IMR-90 (cell line): ENCODE results near the gene ARHGAP21. TPM values are rescaled to one million over a fixed set of nuclear protein-coding genes. Genes with fewer than 3 reads are reported as not detected.

ENCODE experiments used
- ATAC-seq: fragments of 200-7000 bp; cut with Tn5 transposase; 2 replicates; pipeline ENCODE4 v1.9.1; 2020; ENCODE audit warnings: low read depth, mild to moderate bottlenecking, moderate library complexity
- BruUV-seq: library from RNA; stranded (reverse); fragments of 400-500 nt; replicated peaks from 2 replicates; lab custom pipeline; 2021; lab: Mats Ljungman, UMichigan
- CTCF ChIA-PET: fragments of 300-600 bp; formaldehyde crosslinking; extraction: SDS; loops from one replicate; lab custom pipeline; 2021; ENCODE audit warnings: antibody characterized with exemption; lab: Yijun Ruan, JAX
- POLR2A ChIA-PET: fragments of 300-600 bp; sonication (Branson Sonifier 250); formaldehyde crosslinking; loops from one replicate; lab custom pipeline; 2022; ENCODE audit warnings: antibody characterized with exemption; ENCODE audit not compliant: unreplicated experiment; lab: Charles Lee
- DNase-seq: peaks from one replicate; pipeline ENCODE4 v3.0.0; 2013
- H2AFZ ChIP-seq: replicated peaks from 2 replicates; pipeline ENCODE3; 2013; ENCODE audit warnings: low read length, mild to moderate bottlenecking; ENCODE audit not compliant: poor library complexity
- H2AK5ac ChIP-seq: 2 replicates; pipeline ENCODE4 v1.6.1; 2013; ENCODE audit warnings: low read depth, low read length, inconsistent platforms
- H2AK9ac ChIP-seq: replicated peaks from 2 replicates; pipeline ENCODE3; 2013; ENCODE audit warnings: mild to moderate bottlenecking, low read depth, low read length, moderate library complexity; ENCODE audit not compliant: poor library complexity
- H2BK120ac ChIP-seq: 2 replicates; pipeline ENCODE4 v1.6.1; 2013; ENCODE audit warnings: low read depth, low read length, inconsistent platforms
- H2BK15ac ChIP-seq: 3 replicates; pipeline ENCODE4 v1.6.1; 2013; ENCODE audit warnings: low read depth, low read length, inconsistent platforms
- H2BK20ac ChIP-seq: 2 replicates; pipeline ENCODE4 v1.6.1; 2013; ENCODE audit warnings: low read depth, mild to moderate bottlenecking, inconsistent platforms, low read length, moderate library complexity
- H2BK5ac ChIP-seq: 2 replicates; pipeline ENCODE4 v1.6.1; 2013; ENCODE audit warnings: mild to moderate bottlenecking, low read depth, low read length, inconsistent platforms; ENCODE audit not compliant: poor library complexity, severe bottlenecking
- H3K14ac ChIP-seq: replicated peaks from 2 replicates; pipeline ENCODE4 v1.6.1; 2013; ENCODE audit warnings: low read depth, low read length, inconsistent platforms
- H3K18ac ChIP-seq: 2 replicates; pipeline ENCODE4 v1.6.1; 2013; ENCODE audit warnings: low read depth, low read length, control low read depth
- H3K23ac ChIP-seq: 2 replicates; pipeline ENCODE4 v1.6.1; 2013; ENCODE audit warnings: low read depth, low read length, inconsistent platforms
- H3K27ac ChIP-seq: 2 replicates; pipeline ENCODE4 v1.5.1; 2013; ENCODE audit warnings: mild to moderate bottlenecking, control low read depth, low read length; ENCODE audit not compliant: insufficient read depth
- H3K27me3 ChIP-seq: 2 replicates; pipeline ENCODE4 v1.6.1; 2013; ENCODE audit warnings: low read length; ENCODE audit not compliant: control insufficient read depth, insufficient read depth
- H3K36me3 ChIP-seq: 2 replicates; pipeline ENCODE4 v1.6.1; 2013; ENCODE audit warnings: low read length, mixed read lengths; ENCODE audit not compliant: control insufficient read depth, insufficient read depth
- H3K4ac ChIP-seq: 2 replicates; pipeline ENCODE4 v1.6.1; 2013; ENCODE audit warnings: low read depth, low read length, inconsistent platforms
- H3K4me1 ChIP-seq: 2 replicates; pipeline ENCODE4 v1.6.1; 2013; ENCODE audit warnings: low read length, mixed read lengths; ENCODE audit not compliant: control insufficient read depth, insufficient read depth
- H3K4me2 ChIP-seq: 2 replicates; pipeline ENCODE4 v1.6.1; 2013; ENCODE audit warnings: low read depth, mild to moderate bottlenecking, control low read depth, low read length, moderate library complexity
- H3K4me3 ChIP-seq: 2 replicates; pipeline ENCODE4 v1.5.1; 2013; ENCODE audit warnings: low read depth, mild to moderate bottlenecking, control low read depth, low read length, moderate library complexity; ENCODE audit not compliant: insufficient read depth
- H3K56ac ChIP-seq: 2 replicates; pipeline ENCODE4 v1.6.1; 2013; ENCODE audit warnings: low read length, inconsistent platforms; ENCODE audit not compliant: insufficient read depth; ENCODE audit errors: extremely low read depth
- H3K79me1 ChIP-seq, 2 experiments: 2 replicates each; pipeline ENCODE4 v1.6.1; 2013; ENCODE audit warnings: low read length in 2 of 2, inconsistent platforms in 1 of 2, low read depth in 1 of 2
- H3K9ac ChIP-seq: 2 replicates; pipeline ENCODE4 v1.6.1; 2013; ENCODE audit warnings: low read depth, low read length, control low read depth
- H3K9me1 ChIP-seq: 2 replicates; pipeline ENCODE4 v1.6.1; 2013; ENCODE audit warnings: low read length, inconsistent platforms; ENCODE audit not compliant: insufficient read depth
- H3K9me3 ChIP-seq: 2 replicates; pipeline ENCODE4 v1.6.1; 2013; ENCODE audit warnings: low read length; ENCODE audit not compliant: control insufficient read depth, insufficient read depth
- H4K20me1 ChIP-seq: 2 replicates; pipeline ENCODE4 v1.6.1; 2013; ENCODE audit warnings: low read length, inconsistent platforms; ENCODE audit not compliant: insufficient read depth
- H4K5ac ChIP-seq: 2 replicates; pipeline ENCODE4 v1.6.1; 2013; ENCODE audit warnings: mild to moderate bottlenecking, low read depth, low read length, control low read depth
- H4K8ac ChIP-seq, 2 experiments: 2 replicates each; pipeline ENCODE4 v1.6.1; 2013; ENCODE audit warnings: low read depth in 2 of 2, low read length in 2 of 2, control low read depth in 1 of 2, inconsistent platforms in 1 of 2
- H4K91ac ChIP-seq: 2 replicates; pipeline ENCODE4 v1.6.1; 2013; ENCODE audit warnings: low read depth, low read length, inconsistent platforms; ENCODE audit not compliant: insufficient read depth
- BHLHE40 ChIP-seq: fragments of 150-350 bp; IDR thresholded peaks from 2 replicates; pipeline ENCODE4 v1.6.1; 2016; ENCODE audit warnings: mild to moderate bottlenecking, low read depth, low read length
- CEBPB ChIP-seq: IDR thresholded peaks from 2 replicates; pipeline ENCODE4 v1.6.1; 2012; ENCODE audit warnings: low read depth, low read length, improper control_type of control experiment
- CHD1 ChIP-seq: IDR thresholded peaks from 2 replicates; pipeline ENCODE4 v1.6.1; 2012; ENCODE audit warnings: low read depth, low read length, improper control_type of control experiment
- FOS ChIP-seq: fragments of 150-350 bp; IDR thresholded peaks from 2 replicates; pipeline ENCODE4 v1.6.1; 2016; ENCODE audit warnings: low read depth, low read length
- MAFK ChIP-seq: IDR thresholded peaks from 2 replicates; pipeline ENCODE4 v1.6.1; 2012; ENCODE audit warnings: low read depth, low read length, improper control_type of control experiment
- MAZ ChIP-seq: IDR thresholded peaks from 2 replicates; pipeline ENCODE4 v1.6.1; 2012; ENCODE audit warnings: low read depth, mild to moderate bottlenecking, low read length, improper control_type of control experiment, moderate library complexity, borderline replicate concordance
- MXI1 ChIP-seq: IDR thresholded peaks from 2 replicates; pipeline ENCODE4 v1.6.1; 2012; ENCODE audit warnings: low read depth, mild to moderate bottlenecking, low read length, moderate library complexity, borderline replicate concordance
- NFE2L2 ChIP-seq: fragments of 150-350 bp; IDR thresholded peaks from 2 replicates; pipeline ENCODE4 v1.6.1; 2016; ENCODE audit warnings: low read depth, mild to moderate bottlenecking, low read length
- POLR2A ChIP-seq: IDR thresholded peaks from 2 replicates; pipeline ENCODE4 v1.6.1; 2012; ENCODE audit warnings: mild to moderate bottlenecking, low read depth, low read length
- RAD21 ChIP-seq: IDR thresholded peaks from 2 replicates; pipeline ENCODE4 v1.6.1; 2012; ENCODE audit warnings: low read length, improper control_type of control experiment
- RCOR1 ChIP-seq: IDR thresholded peaks from 2 replicates; pipeline ENCODE4 v1.6.1; 2012; ENCODE audit warnings: mild to moderate bottlenecking, low read length, improper control_type of control experiment; ENCODE audit not compliant: insufficient replicate concordance
- RFX5 ChIP-seq: IDR thresholded peaks from 2 replicates; pipeline ENCODE4 v1.8.0; 2012; ENCODE audit warnings: low read depth, mild to moderate bottlenecking, low read length, moderate library complexity
- SMC3 ChIP-seq: fragments of 150-350 bp; IDR thresholded peaks from 2 replicates; pipeline ENCODE4 v1.6.1; 2016; ENCODE audit warnings: low read depth, mild to moderate bottlenecking, antibody characterized with exemption, low read length, moderate library complexity
- WGBS, 2 experiments: methylation state at CpG; one replicate each; pipeline versions ENCODE4 v1.1.5 to v1.1.7; 2013; ENCODE audit warnings: missing lambda C conversion rate in 2 of 2; ENCODE audit not compliant: insufficient read length in 1 of 2; ENCODE audit errors: extremely low coverage in 2 of 2; 5-methylcytosine and 5-hydroxymethylcytosine counted together
- dilution Hi-C: fragments of 300-500 bp; cut with HindIII; formaldehyde crosslinking; loops from one replicate; pipeline ENCODE4 v1.14.3; 2018; ENCODE audit warnings: low sequenced_read_pairs; ENCODE audit not compliant: unreplicated experiment
- in situ Hi-C: fragments of 300-500 bp; cut with MboI; formaldehyde crosslinking; loops from 3 replicates; pipeline ENCODE4 v1.14.3; 2019; ENCODE audit warnings: low sequenced_read_pairs, inconsistent platforms, mixed read lengths
- intact Hi-C: fragments of 100-400 bp; cut with micrococcal nuclease; formaldehyde crosslinking; loops from 2 replicates; pipeline ENCODE4 v1.10.0; 2022
- polyA plus RNA-seq, 3 experiments: library from polyadenylated mRNA; depleted of rRNA; stranded (reverse); fragments of >200 nt; gene quantifications; 2 replicates each; pipeline ENCODE4 v1.2.3, GENCODE V29; 2012; ENCODE audit warnings: low replicate concordance in 1 of 3
- total RNA-seq: library from RNA; depleted of rRNA; stranded (reverse); fragments of >200 nt; gene quantifications from 2 replicates; pipeline ENCODE4 v1.2.3, GENCODE V29; 2012
- TF ChIP-seq, protein P1 (sequence below): fragments of 150-350 bp; IDR thresholded peaks from 2 replicates; pipeline ENCODE4 v1.6.1; 2017; ENCODE audit warnings: mild to moderate bottlenecking, antibody characterized with exemption, low read length, low read depth
- TF ChIP-seq, protein P2 (sequence below): fragments of 150-350 bp; IDR thresholded peaks from 2 replicates; pipeline ENCODE4 v1.6.1; 2016; ENCODE audit warnings: low read depth, mild to moderate bottlenecking, low read length, moderate library complexity, borderline replicate concordance
- TF ChIP-seq, protein P3 (sequence below): conservative IDR thresholded peaks from 2 replicates; pipeline ENCODE4 v1.5.1; 2012; ENCODE audit warnings: mild to moderate bottlenecking, low read depth, low read length, improper control_type of control experiment

Gene ARHGAP21
- total and polyA plus RNA-seq, 2 of the 4 experiments (the other 2 are of a cell fraction) = 43.3 to 94.3 TPM

DNA sequence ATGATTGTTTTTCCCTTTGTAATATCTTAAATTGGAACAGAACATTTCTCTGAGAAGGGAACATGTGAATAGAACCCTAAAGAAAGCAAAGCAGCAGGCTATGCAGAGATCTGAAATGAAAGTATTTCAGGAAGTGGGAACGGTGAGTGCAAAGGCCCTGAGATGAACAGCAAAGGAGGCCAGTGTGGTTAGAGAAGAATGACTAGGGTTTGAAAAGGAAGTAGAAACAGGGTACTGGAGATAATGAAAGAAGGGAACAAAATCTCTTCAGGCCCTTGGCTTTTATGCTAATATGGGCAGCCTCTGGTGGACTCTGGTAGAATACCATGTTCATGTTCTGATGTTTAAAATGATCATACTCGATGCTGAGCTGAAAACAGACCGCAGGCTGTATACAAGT, 22.2 kb downstream of the ARHGAP21 start:
- Histone ChIP-seq H3K9me1 (peaks cover 27% of the 10 kb centered on the region), H3K4me3 (no peak overlapping the region), H3K9ac (no peak overlapping the region), H2BK15ac (no peak overlapping the region), H4K8ac (no peak overlapping the region), H3K18ac (no peak overlapping the region), H4K91ac (no peak overlapping the region), H2BK20ac (no peak overlapping the region), H2BK5ac (no peak overlapping the region), H3K4me1 (peaks cover 13% of the 10 kb centered on the region), H3K9me3 (no peaks in the 10 kb centered on the region), H3K36me3 (no peaks in the 10 kb centered on the region), H4K5ac (no peak overlapping the region), H3K23ac (no peak overlapping the region), H3K4me2 (no peak overlapping the region), H3K14ac (no peak overlapping the region), H3K27me3 (no peaks in the 10 kb centered on the region), H4K20me1 (peaks cover 70% of the 10 kb centered on the region), H3K27ac (no peak overlapping the region), H3K4ac (no peak overlapping the region), H3K79me1 (peaks cover 23 to 67% of the 10 kb centered on the region in 2 experiments), H2BK120ac (no peak overlapping the region), H2AK9ac (no peak overlapping the region), H3K56ac (no peak overlapping the region), H2AFZ (no peak overlapping the region), H2AK5ac (no peak overlapping the region)
- POLR2A ChIA-PET = no interaction called here
- no peak for DNase-seq
- 100% methylated on average over 3 of the region's 3 CpGs; no CpG with 5 or more reads in 1 of the 2 experiments for WGBS, 2 experiments
- no peak for TF ChIP-seq CHD1
- TF ChIP-seq NFE2L2 = no peak
- TF ChIP-seq, protein P1, sequence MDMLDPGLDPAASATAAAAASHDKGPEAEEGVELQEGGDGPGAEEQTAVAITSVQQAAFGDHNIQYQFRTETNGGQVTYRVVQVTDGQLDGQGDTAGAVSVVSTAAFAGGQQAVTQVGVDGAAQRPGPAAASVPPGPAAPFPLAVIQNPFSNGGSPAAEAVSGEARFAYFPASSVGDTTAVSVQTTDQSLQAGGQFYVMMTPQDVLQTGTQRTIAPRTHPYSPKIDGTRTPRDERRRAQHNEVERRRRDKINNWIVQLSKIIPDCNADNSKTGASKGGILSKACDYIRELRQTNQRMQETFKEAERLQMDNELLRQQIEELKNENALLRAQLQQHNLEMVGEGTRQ = no peak
- no peak for TF ChIP-seq MXI1
- TF ChIP-seq, protein P2, sequence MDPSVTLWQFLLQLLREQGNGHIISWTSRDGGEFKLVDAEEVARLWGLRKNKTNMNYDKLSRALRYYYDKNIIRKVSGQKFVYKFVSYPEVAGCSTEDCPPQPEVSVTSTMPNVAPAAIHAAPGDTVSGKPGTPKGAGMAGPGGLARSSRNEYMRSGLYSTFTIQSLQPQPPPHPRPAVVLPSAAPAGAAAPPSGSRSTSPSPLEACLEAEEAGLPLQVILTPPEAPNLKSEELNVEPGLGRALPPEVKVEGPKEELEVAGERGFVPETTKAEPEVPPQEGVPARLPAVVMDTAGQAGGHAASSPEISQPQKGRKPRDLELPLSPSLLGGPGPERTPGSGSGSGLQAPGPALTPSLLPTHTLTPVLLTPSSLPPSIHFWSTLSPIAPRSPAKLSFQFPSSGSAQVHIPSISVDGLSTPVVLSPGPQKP = no peak
- TF ChIP-seq BHLHE40 = no peak
- TF ChIP-seq RCOR1 = no peak
- TF ChIP-seq, protein P3, sequence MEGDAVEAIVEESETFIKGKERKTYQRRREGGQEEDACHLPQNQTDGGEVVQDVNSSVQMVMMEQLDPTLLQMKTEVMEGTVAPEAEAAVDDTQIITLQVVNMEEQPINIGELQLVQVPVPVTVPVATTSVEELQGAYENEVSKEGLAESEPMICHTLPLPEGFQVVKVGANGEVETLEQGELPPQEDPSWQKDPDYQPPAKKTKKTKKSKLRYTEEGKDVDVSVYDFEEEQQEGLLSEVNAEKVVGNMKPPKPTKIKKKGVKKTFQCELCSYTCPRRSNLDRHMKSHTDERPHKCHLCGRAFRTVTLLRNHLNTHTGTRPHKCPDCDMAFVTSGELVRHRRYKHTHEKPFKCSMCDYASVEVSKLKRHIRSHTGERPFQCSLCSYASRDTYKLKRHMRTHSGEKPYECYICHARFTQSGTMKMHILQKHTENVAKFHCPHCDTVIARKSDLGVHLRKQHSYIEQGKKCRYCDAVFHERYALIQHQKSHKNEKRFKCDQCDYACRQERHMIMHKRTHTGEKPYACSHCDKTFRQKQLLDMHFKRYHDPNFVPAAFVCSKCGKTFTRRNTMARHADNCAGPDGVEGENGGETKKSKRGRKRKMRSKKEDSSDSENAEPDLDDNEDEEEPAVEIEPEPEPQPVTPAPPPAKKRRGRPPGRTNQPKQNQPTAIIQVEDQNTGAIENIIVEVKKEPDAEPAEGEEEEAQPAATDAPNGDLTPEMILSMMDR = no peak
- no peak for TF ChIP-seq RAD21
- no peak for TF ChIP-seq SMC3
- TF ChIP-seq MAFK = no peak
- TF ChIP-seq POLR2A = no peak
- TF ChIP-seq FOS = no peak
- no peak for TF ChIP-seq RFX5
- no peak for TF ChIP-seq CEBPB
- no peak for TF ChIP-seq MAZ
- dilution Hi-C loops = no loop called here
- CTCF ChIA-PET = interaction anchor here (0.6 kb wide), 1 partner anchor 8 kb away, joined by 3 read pairs; no protein-coding TSS in a partner anchor
- BruUV-seq = no TSS peak
- no peak for ATAC-seq
- in situ Hi-C loops = loop anchor here (25.0 kb wide), 1 partner anchor 261 kb away; the partner anchor contains the start of gene PRTFDC1
- intact Hi-C loops = no loop called here
